ENCODE measurements around the gene CATSPERD. TPM values are rescaled to one million over a fixed set of nuclear protein-coding genes. Genes with fewer than 3 reads are reported as not detected.

CATSPERD gene
- total and polyA plus RNA-seq, 4 donors = not detected

GRCh38 chr19:5671600-5671999, 48.8 kb upstream of the CATSPERD start:
- WGBS = 97% methylated on average over 7 of the region's 7 CpGs
- TF ChIP-seq RXRA (IDR thresholded peaks at IDR 0.05) (no peak), NR2F2 (IDR thresholded peaks at IDR 0.05) (no peak), MAX (IDR thresholded peaks at IDR 0.05) (no peak), JUND (IDR thresholded peaks at IDR 0.05) (no peak), YY1 (IDR thresholded peaks at IDR 0.05) (no peak), ZBTB33 (IDR thresholded peaks at IDR 0.05) (no peak), RAD21 (IDR thresholded peaks at IDR 0.05) (no peak), REST (IDR thresholded peaks at IDR 0.05) (no peak), FOXA1 (IDR thresholded peaks at IDR 0.05) (no peak), GABPA (IDR thresholded peaks at IDR 0.05 in 1 of 2, conservative IDR thresholded peaks at IDR 0.05 in 1 of 2) (no peak), SP1 (IDR thresholded peaks at IDR 0.05) (no peak), EGR1 (IDR thresholded peaks at IDR 0.05; ENCODE audit: low read depth in 2 of 2) (no peak), HNF4G (IDR thresholded peaks at IDR 0.05) (no peak), CTCF (IDR thresholded peaks at IDR 0.05; ENCODE audit: low read depth, low read length, missing input control) (no peak)
- DNase-seq (ENCODE audit: low spot score) = no peak
- H3K9ac ChIP-seq (ENCODE audit: low read depth in 1 of 2, low read length in 2 of 2) = no peak overlapping the region
- peaks cover 17 to 35% (median 23%) of the 10 kb centered on the region in 4 donors for H3K36me3 ChIP-seq (ENCODE audit: control insufficient read depth in 4 of 4, insufficient read depth in 3 of 4, low read depth in 1 of 4, low read length in 3 of 4)
- H3K9me3 ChIP-seq (ENCODE audit: control insufficient read depth in 4 of 4, low read length in 3 of 4) = no peaks in the 10 kb centered on the region
- no peak overlapping the region for H3K27ac ChIP-seq (ENCODE audit: low read depth in 1 of 2, low read length in 2 of 2)
- no peak overlapping the region for H3K4me3 ChIP-seq (ENCODE audit: low read depth in 1 of 3, low read length in 3 of 3)
- H3K27me3 ChIP-seq (ENCODE audit: control insufficient read depth in 4 of 4, insufficient read depth in 4 of 4, low read length in 3 of 4) = no peaks in the 10 kb centered on the region
- H3K4me1 ChIP-seq (ENCODE audit: control insufficient read depth in 4 of 4, insufficient read depth in 4 of 4, low read length in 3 of 4) = no peaks in the 10 kb centered on the region

GRCh38 chr19:5672708-5673459, 47.6 kb upstream of the CATSPERD start:
- Histone ChIP-seq H3K36me3 (ENCODE audit: control insufficient read depth in 4 of 4, insufficient read depth in 3 of 4, low read depth in 1 of 4, low read length in 3 of 4) (peaks cover 5 to 22% (median 16%) of the 10 kb centered on the region in 4 donors), H3K4me3 (ENCODE audit: low read depth in 1 of 3, low read length in 3 of 3) (no peak overlapping the region), H3K9me3 (ENCODE audit: control insufficient read depth in 4 of 4, low read length in 3 of 4) (no peaks in the 10 kb centered on the region), H3K9ac (ENCODE audit: low read depth in 1 of 2, low read length in 2 of 2) (no peak overlapping the region), H3K27me3 (ENCODE audit: control insufficient read depth in 4 of 4, insufficient read depth in 4 of 4, low read length in 3 of 4) (no peaks in the 10 kb centered on the region), H3K27ac (ENCODE audit: low read depth in 1 of 2, low read length in 2 of 2) (no peak overlapping the region), H3K4me1 (ENCODE audit: control insufficient read depth in 4 of 4, insufficient read depth in 4 of 4, low read length in 3 of 4) (no peaks in the 10 kb centered on the region)
- WGBS = 92% methylated on average over 13 of the region's 13 CpGs
- no peak for DNase-seq (ENCODE audit: low spot score)
- TF ChIP-seq CTCF (IDR thresholded peaks at IDR 0.05; ENCODE audit: low read depth, low read length, missing input control) = no peak
- no peak for TF ChIP-seq GABPA (IDR thresholded peaks at IDR 0.05 in 1 of 2, conservative IDR thresholded peaks at IDR 0.05 in 1 of 2)
- no peak for TF ChIP-seq HNF4A (conservative IDR thresholded peaks at IDR 0.05)
- TF ChIP-seq ATF3 (IDR thresholded peaks at IDR 0.05) = no peak
- no peak for TF ChIP-seq TAF1 (conservative IDR thresholded peaks at IDR 0.05)
- TF ChIP-seq YY1 (IDR thresholded peaks at IDR 0.05) = no peak
- no peak for TF ChIP-seq EGR1 (IDR thresholded peaks at IDR 0.05; ENCODE audit: low read depth in 2 of 2)
- no peak for TF ChIP-seq FOXA1 (IDR thresholded peaks at IDR 0.05)
- TF ChIP-seq SP1 (IDR thresholded peaks at IDR 0.05) = no peak
- no peak for TF ChIP-seq RXRA (IDR thresholded peaks at IDR 0.05)
- TF ChIP-seq ZBTB33 (IDR thresholded peaks at IDR 0.05) = no peak
- no peak for TF ChIP-seq FOXA2 (IDR thresholded peaks at IDR 0.05)
- no peak for TF ChIP-seq RAD21 (IDR thresholded peaks at IDR 0.05)

Data from liver (tissue), 9 donors.